A673 (cell line): ENCODE measurements around the gene REELD1. TPM values are rescaled to one million over a fixed set of nuclear protein-coding genes. Genes with fewer than 3 reads are reported as not detected.

Source experiments
- BruUV-seq: library from RNA; stranded (reverse); fragments of 400-500 nt; replicated peaks from 2 replicates; lab custom pipeline; 2021; lab: Mats Ljungman, UMichigan
- CTCF ChIA-PET: fragments of 300-600 bp; sonication (Branson Sonifier 250); formaldehyde crosslinking; loops from one replicate; lab custom pipeline; 2022; ENCODE audit warnings: antibody characterized with exemption; lab: Charles Lee
- POLR2A ChIA-PET: fragments of 300-600 bp; sonication (Branson Sonifier 250); formaldehyde crosslinking; loops from one replicate; lab custom pipeline; 2022; ENCODE audit warnings: antibody characterized with exemption; ENCODE audit not compliant: low non-redundant PET; lab: Charles Lee
- DNase-seq: peaks from one replicate; pipeline ENCODE4 v3.0.0-alpha.2; 2015; ENCODE audit warnings: low spot score
- H3K27ac ChIP-seq: fragments of 200-600 bp; sonication (generic); 2 replicates; pipeline ENCODE4 v1.5.1; 2016; ENCODE audit warnings: mixed run types, low read depth, mild to moderate bottlenecking, mixed read lengths, antibody characterized with exemption, low read length; ENCODE audit not compliant: poor library complexity, severe bottlenecking
- H3K27me3 ChIP-seq: fragments of 200-600 bp; sonication (generic); replicated peaks from 2 replicates; pipeline ENCODE4 v1.6.1; 2017; ENCODE audit warnings: mixed run types, low read depth, mild to moderate bottlenecking, mixed read lengths, antibody characterized with exemption, low read length; ENCODE audit not compliant: insufficient read depth, poor library complexity
- H3K36me3 ChIP-seq: fragments of 200-600 bp; sonication (generic); 2 replicates; pipeline ENCODE4 v1.6.1; 2016; ENCODE audit warnings: mixed run types, mild to moderate bottlenecking, mixed read lengths, antibody characterized with exemption, low read length; ENCODE audit not compliant: insufficient read depth, poor library complexity, severe bottlenecking
- H3K4me1 ChIP-seq: fragments of 200-600 bp; sonication (generic); 2 replicates; pipeline ENCODE4 v1.6.1; 2017; ENCODE audit warnings: mixed run types, mild to moderate bottlenecking, mixed read lengths, antibody characterized with exemption, low read length; ENCODE audit not compliant: insufficient read depth, poor library complexity, severe bottlenecking
- H3K4me3 ChIP-seq: fragments of 200-600 bp; sonication (generic); 2 replicates; pipeline ENCODE4 v1.5.1; 2016; ENCODE audit warnings: low read depth, mixed run types, mild to moderate bottlenecking, mixed read lengths, low read length; ENCODE audit not compliant: poor library complexity, severe bottlenecking
- H3K9me3 ChIP-seq: fragments of 200-600 bp; sonication (generic); 2 replicates; pipeline ENCODE4 v1.6.1; 2016; ENCODE audit warnings: mixed run types, low read depth, mild to moderate bottlenecking, mixed read lengths, antibody characterized with exemption, low read length; ENCODE audit not compliant: poor library complexity, severe bottlenecking
- CTCF ChIP-seq: fragments of 300-800, 200-600 bp; sonication (generic); conservative IDR thresholded peaks from 2 replicates; pipeline ENCODE4 v1.5.1; 2017; ENCODE audit warnings: low read depth, mild to moderate bottlenecking, antibody characterized with exemption, low read length, moderate library complexity, mixed read lengths
- EZH2 ChIP-seq: fragments of 200-600 bp; sonication (generic); IDR thresholded peaks from 2 replicates; pipeline ENCODE4 v1.6.1; 2017; ENCODE audit warnings: borderline replicate concordance, low read depth, mild to moderate bottlenecking, mixed read lengths, antibody characterized with exemption, low read length; ENCODE audit not compliant: poor library complexity, severe bottlenecking
- intact Hi-C: fragments of 100-400 bp; cut with micrococcal nuclease; formaldehyde crosslinking; loops from one replicate; pipeline ENCODE4 v1.10.0; 2022; ENCODE audit not compliant: unreplicated experiment
- total RNA-seq: library from RNA; stranded (reverse); gene quantifications from 2 replicates; pipeline ENCODE4 v1.2.3, GENCODE V29; 2021

The REELD1 gene
- total RNA-seq, 1 experiment from 2014 or later, result not detected

DNA sequence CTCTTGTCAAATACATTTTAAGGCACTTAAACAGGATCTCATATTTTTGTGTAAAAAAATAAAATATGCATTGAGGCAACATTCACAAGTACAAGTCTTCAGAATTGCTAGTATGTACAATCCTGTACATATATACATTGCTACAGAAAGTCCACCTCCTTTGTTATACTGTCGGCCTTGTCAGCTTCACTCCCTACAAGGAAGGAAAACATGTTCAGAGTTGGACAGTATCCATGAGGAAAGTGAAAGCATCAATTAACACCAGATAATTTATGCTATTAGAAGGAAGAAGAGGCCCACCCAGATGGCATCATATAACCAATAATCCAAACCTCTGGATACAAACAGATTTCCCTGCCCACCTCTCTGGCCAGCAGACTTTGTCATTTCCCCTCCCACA is 42.0 kb downstream of the REELD1 start:
- CTCF ChIA-PET, result no interaction called here
- intact Hi-C loops, result no loop called here
- Histone ChIP-seq H3K27me3 (no peaks in the 10 kb centered on the region), H3K36me3 (no peaks in the 10 kb centered on the region), H3K4me1 (peaks cover 7% of the 10 kb centered on the region), H3K4me3 (no peak overlapping the region), H3K9me3 (no peaks in the 10 kb centered on the region), H3K27ac (peak overlapping the region; percentile 38)
- TF ChIP-seq EZH2, result no peak
- TF ChIP-seq CTCF, result no peak
- peak; percentile 17 for DNase-seq
- POLR2A ChIA-PET, result no interaction called here
- BruUV-seq, result no TSS peak

- Histone ChIP-seq H3K27me3 (no peaks in the 10 kb centered on the region), H3K4me1 (peaks cover 7% of the 10 kb centered on the region), H3K36me3 (no peaks in the 10 kb centered on the region), H3K27ac (no peak overlapping the region), H3K4me3 (no peak overlapping the region), H3K9me3 (no peaks in the 10 kb centered on the region)
- no TSS peak for BruUV-seq
- ChIA-PET CTCF (no interaction called here), POLR2A (no interaction called here)
- no peak for DNase-seq
- intact Hi-C loops, result no loop called here
- no peak for TF ChIP-seq CTCF
- TF ChIP-seq EZH2, result no peak
Observed at GRCh38 chr4:146257511-146257910, 43.2 kb downstream of the REELD1 start.

DNA sequence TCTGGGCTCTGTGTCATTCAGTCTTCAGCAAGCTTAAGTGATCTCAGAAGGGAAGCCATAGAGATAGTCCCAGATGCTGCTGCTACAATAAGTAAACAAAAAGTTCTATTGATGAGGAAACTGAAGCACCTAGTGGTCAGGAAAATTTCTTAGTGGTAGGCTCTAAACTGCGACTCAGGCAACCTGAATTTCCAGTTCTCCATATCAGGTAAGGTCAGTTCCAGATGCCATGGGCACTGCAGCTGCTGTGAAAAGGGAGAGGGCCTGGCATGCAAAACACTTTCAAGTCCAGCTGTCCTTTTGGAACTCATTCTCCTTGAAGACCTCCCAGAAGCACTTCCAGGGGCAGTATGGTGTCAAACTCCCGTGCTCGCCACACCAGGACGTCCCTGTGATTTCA is 46.2 kb downstream of the REELD1 start:
- H3K27ac ChIP-seq, result no peak overlapping the region
- intact Hi-C loops, result no loop called here
- ChIA-PET CTCF (interaction anchor here (0.7 kb wide), 1 partner anchor 10 kb away, joined by 3 read pairs; no protein-coding TSS in a partner anchor), POLR2A (no interaction called here)
- no peak for TF ChIP-seq CTCF
- no peak for TF ChIP-seq EZH2
- no peak overlapping the region for H3K4me3 ChIP-seq
- no peaks in the 10 kb centered on the region for H3K36me3 ChIP-seq
- no peaks in the 10 kb centered on the region for H3K9me3 ChIP-seq
- DNase-seq, result no peak
- H3K4me1 ChIP-seq, result peaks cover 7% of the 10 kb centered on the region
- no peaks in the 10 kb centered on the region for H3K27me3 ChIP-seq
- no TSS peak for BruUV-seq
